HG03039 (cell line): Measurements from ENCODE around the gene CCDC32.

Source experiments
- ATAC-seq: cut with Tn5 transposase; IDR thresholded peaks from one replicate; pipeline ENCODE4 v1.9.1; 2021; ENCODE audit warnings: mild to moderate bottlenecking, moderate library complexity; ENCODE audit not compliant: unreplicated experiment

CCDC32 gene

DNA sequence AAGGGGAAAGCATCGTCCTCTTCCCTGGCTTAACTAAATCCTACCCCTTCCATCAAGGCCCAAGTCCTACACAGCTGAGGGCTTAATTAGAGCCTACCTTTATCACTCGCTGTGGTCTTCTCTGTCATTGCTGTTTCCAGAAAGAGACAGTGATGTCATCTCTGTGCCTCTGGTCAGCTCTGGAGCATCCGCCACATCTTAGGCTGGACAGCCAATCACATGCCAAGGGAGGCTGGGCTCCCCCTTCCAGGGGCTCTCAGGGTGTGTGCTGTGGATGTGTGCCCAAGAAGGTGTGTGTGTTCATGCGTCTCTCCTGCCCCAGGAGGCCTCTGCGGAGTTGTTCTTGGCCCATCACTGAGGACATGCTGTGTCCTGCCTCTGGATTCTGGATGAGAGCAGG lies 51.2 kb downstream of the CCDC32 start:
- ATAC-seq, result no peak

DNA sequence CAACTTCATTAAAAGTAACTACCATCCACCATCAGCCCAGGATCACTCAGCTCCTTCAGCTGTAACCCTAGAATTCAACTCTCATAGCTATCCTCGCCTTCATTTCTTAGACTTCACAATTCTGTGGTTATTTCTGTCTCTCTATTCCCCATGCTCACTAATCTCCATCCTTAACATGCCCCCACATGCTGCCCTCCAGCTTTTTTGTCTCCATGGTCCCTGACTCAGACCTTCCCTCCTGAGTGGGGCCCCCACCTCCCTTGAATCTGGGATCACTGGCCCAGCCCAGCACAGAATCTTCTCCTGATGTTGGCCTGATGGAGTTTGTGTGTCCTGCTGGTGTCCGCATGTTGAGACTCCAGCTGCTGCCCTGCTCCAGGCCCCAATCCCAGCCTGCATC lies 52.4 kb downstream of the CCDC32 start:
- no peak for ATAC-seq

DNA sequence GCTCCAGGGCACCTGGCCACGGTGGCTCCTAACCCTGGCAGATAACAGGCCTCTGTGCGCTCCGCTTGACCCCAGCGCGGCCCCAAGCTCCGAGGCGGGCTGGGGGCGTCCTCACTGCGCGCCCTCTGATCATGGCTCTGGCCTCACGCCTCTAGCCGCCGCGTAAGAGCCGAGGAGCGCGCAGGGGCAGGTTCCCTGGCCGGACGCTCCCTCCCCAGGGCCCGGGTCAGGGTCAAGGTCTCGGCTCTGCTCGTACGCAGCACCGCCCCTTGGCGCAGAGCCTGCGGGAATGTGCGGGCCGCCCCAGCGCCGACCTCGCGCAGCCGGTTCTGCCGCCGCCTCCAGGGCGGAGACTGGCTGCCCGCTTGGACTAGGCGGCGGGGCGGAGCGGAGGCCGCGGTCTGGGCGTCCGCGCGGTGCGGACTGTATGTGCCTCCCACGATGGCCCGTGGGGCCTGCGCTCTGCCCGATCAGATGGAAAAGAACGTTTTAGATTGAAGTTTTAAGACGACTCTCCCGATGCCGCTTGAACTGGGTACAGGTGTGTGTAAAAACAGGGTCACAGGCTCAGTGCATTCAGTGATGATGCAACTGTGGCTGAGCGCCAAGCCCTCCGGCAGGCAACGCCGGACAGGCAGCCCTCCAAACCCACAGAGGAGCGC lies 53.2 kb downstream of the CCDC32 start:
- ATAC-seq, result no peak

DNA sequence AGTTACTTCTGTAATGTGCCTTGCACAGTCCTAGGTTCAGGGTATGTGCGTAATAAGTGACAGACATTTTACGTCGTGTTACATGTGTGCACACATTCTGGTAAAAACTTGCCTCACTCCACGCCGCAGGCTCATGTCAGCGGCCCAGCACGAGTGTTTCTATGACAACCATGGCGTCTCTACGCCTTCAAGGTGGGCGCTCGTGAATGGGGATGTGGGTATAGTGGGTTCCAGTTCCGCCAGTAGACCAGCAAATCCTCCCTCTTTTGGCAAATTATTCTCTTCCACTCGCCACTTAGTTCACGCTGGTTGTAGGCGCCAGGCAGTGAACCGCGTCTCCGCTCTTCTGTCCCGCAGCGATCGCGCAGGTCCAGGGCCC lies 53.8 kb downstream of the CCDC32 start:
- no peak for ATAC-seq

DNA sequence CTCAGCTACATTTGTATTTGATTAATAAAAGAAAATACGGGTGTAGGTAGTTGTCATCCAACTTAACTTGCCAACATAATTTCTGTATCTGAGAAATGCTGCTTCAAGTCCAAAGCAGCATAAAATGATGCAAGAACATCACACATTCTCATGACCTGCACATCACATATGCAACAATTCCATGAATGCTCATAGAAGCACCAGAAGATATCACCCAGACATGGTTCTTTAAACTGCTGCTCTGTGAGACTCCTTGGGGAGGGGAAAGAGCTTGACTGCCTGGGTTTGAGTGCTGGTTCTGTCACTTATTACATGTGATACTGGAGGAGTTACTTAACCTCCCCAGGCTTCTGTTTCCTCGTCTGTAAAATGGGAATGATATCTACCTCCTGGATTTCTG lies 54.6 kb downstream of the CCDC32 start:
- no peak for ATAC-seq

DNA sequence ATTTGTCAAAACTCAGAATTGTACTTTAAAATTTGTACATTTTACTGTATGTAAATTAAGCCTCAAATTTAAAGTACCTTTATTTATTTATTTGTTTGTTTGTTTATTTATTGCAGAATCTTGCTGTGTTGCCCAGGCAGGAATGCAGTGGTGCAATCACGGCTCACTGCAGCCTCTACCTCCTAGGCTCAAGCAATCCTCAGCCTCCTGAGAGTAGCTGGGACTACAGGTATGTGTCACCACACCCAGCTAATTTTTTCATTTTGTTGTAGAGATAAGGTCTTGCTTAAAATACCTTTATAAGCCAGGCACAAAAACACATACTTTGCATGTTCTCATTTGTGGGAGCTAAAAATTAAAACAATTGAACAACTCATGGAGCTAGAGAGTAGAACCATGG lies 56.6 kb downstream of the CCDC32 start:
- no peak for ATAC-seq

DNA sequence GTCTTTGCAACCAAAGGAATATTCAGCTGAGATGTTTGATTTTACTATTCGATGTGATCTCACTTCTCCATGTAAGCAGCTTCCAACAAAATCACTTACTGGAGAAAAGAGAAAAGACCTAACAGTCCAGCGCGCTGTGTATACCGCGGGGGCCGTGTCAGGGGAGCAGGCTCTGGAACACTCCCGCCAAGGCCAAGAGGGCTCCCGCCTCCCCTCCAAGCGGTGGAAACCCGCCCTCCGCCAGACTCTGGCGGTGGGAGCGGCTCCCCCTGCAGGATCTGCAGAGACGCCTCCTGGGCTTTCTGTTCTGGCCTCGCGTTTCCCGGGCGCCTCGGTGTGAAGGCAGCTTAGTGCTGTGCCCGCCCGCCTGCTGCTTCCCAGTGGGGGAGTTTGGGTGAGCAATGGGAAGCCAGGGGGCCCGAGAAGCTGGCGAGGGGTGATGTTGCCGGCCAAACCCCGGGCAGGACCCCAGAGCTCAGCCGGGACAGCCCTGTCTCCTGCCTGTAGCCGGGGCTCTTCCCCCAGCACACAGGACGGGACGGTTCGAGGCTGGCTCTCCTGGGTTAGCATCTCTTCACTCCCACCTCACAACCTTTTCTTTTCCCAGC lies 57.8 kb downstream of the CCDC32 start:
- no peak for ATAC-seq
